T-cell (primary cell): Measurements from ENCODE around the gene STAT4. TPM values are rescaled to one million over a fixed set of nuclear protein-coding genes. Genes with fewer than 3 reads are reported as not detected.
A peak's percentile ranks its signal among the peaks of the same experiment; 100 is the strongest.

Source experiments
- ATAC-seq, 4 experiments: fragments of 200-7000 bp in 3 of 4; fragments of 150-1000 bp in 1 of 4; cut with Tn5 transposase; replicated peaks in 1 of 4; 1 replicate in 3 of 4; 2 replicates in 1 of 4; pipeline ENCODE4 v1.10.0; 2021; ENCODE audit warnings: moderate library complexity in 3 of 4, mild to moderate bottlenecking in 2 of 4, moderate number of reproducible peaks in 1 of 4
- CTCF ChIA-PET, 2 donors: fragments of 300-600 bp; sonication (Branson Sonifier 250); formaldehyde crosslinking; loops; one replicate each; lab custom pipeline; 2022; ENCODE audit warnings: antibody characterized with exemption in 2 of 2; lab: Charles Lee
- POLR2A ChIA-PET, 2 donors: fragments of 300-600 bp; sonication (Branson Sonifier 250); formaldehyde crosslinking; loops; one replicate each; lab custom pipeline; 2022; ENCODE audit warnings: antibody characterized with exemption in 2 of 2; lab: Charles Lee
- DNase-seq, 35 experiments: peaks; one replicate each; pipeline versions ENCODE4 v3.0.0 to v3.0.0-alpha.2; 2013 to 2023
- H3K27ac ChIP-seq: one replicate; pipeline ENCODE4 v1.5.1; 2013; ENCODE audit warnings: low read length
- H3K27me3 ChIP-seq, 2 experiments: replicated peaks in 1 of 2; 1 replicate in 1 of 2; 2 replicates in 1 of 2; pipeline versions ENCODE4 v1.6.1 to v1.7.0; 2013; ENCODE audit warnings: low read length in 1 of 2, mixed read lengths in 1 of 2; ENCODE audit not compliant: control insufficient read depth in 2 of 2, insufficient read depth in 2 of 2; ENCODE audit errors: extremely low read depth in 1 of 2
- H3K36me3 ChIP-seq, 2 donors: 1 replicate in 1 of 2; 2 replicates in 1 of 2; pipeline versions ENCODE4 v1.6.1 to v1.7.0; 2013; ENCODE audit warnings: low read length in 1 of 2; ENCODE audit not compliant: control insufficient read depth in 2 of 2, insufficient read depth in 1 of 2; ENCODE audit errors: extremely low read depth in 1 of 2
- H3K4me1 ChIP-seq, 2 experiments: 1 replicate in 1 of 2; 2 replicates in 1 of 2; pipeline versions ENCODE4 v1.6.1 to v1.7.0; 2013; ENCODE audit warnings: low read length in 2 of 2, mixed read lengths in 1 of 2; ENCODE audit not compliant: insufficient read depth in 2 of 2, control insufficient read depth in 1 of 2; ENCODE audit errors: extremely low read depth in 1 of 2
- H3K4me3 ChIP-seq, 2 donors: 1 replicate in 1 of 2; 2 replicates in 1 of 2; pipeline versions ENCODE4 v1.5.1 to v1.7.0; 2013; ENCODE audit warnings: mild to moderate bottlenecking in 2 of 2, low read length in 1 of 2, moderate library complexity in 1 of 2; ENCODE audit not compliant: control insufficient read depth in 1 of 2; ENCODE audit errors: extremely low read depth in 1 of 2
- H3K9me3 ChIP-seq: 2 replicates; pipeline ENCODE4 v1.7.0; 2013
- H3K27ac Mint-ChIP-seq, 2 donors: one replicate each; pipeline ENCODE4 v1.8.0; 2020 to 2021; ENCODE audit warnings: mild to moderate bottlenecking in 2 of 2, mixed read lengths in 2 of 2
- H3K27me3 Mint-ChIP-seq, 2 donors: one replicate each; pipeline ENCODE4 v1.8.0; 2021 to 2022; ENCODE audit warnings: mixed read lengths in 2 of 2
- H3K36me3 Mint-ChIP-seq: one replicate; pipeline ENCODE4 v1.8.0; 2021; ENCODE audit warnings: mixed read lengths
- H3K4me1 Mint-ChIP-seq, 3 donors: one replicate each; pipeline ENCODE4 v1.8.0; 2020 to 2022; ENCODE audit warnings: mixed read lengths in 3 of 3, mild to moderate bottlenecking in 1 of 3
- H3K4me3 Mint-ChIP-seq, 3 donors: one replicate each; pipeline ENCODE4 v1.8.0; 2020 to 2022; ENCODE audit warnings: mild to moderate bottlenecking in 3 of 3, mixed read lengths in 3 of 3, moderate library complexity in 3 of 3
- H3K9me3 Mint-ChIP-seq, 3 donors: one replicate each; pipeline ENCODE4 v1.8.0; 2020 to 2022; ENCODE audit warnings: mixed read lengths in 3 of 3
- WGBS: methylation state at CpG from one replicate; pipeline ENCODE4 v1.1.5; 2013; ENCODE audit warnings: missing lambda C conversion rate; ENCODE audit not compliant: insufficient coverage; 5-methylcytosine and 5-hydroxymethylcytosine counted together
- total RNA-seq, 35 experiments: library from RNA in 6 of 35; stranded (reverse) in 6 of 35; fragments of 120-200 nt in 1 of 35; gene quantifications; one replicate each; pipeline versions ENCODE4 v1.2.1 to v1.2.4 and lab custom pipeline; 2013 to 2026

The STAT4 gene
- total RNA-seq, 5 donors from 2014 or later (not counting 1 experiment from before 2014, with no cell fraction given): 79.5 to 141 (median 91.7) TPM

DNA sequence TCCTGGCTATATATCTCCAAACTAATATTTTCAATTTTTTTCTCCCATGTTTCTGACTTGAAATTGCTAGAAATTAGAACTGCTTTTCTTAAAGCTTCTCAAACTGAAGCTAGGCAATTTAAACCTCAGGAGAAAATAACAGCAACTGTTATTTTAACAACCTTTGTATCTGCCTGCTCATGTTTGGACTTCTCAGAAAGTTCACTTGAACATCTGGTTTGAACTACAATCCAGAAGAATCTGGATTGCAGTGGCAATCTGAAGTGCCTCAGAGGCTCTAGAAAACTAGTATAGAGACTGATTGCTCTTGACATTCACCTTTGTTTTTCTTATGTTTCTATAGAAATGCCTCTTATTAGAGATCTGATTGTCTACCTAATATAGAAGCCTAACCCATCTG is 64.1 kb downstream of the STAT4 start:
- H3K27ac ChIP-seq: no peak overlapping the region
- H3K4me3 Mint-ChIP-seq: no peak overlapping the region

DNA sequence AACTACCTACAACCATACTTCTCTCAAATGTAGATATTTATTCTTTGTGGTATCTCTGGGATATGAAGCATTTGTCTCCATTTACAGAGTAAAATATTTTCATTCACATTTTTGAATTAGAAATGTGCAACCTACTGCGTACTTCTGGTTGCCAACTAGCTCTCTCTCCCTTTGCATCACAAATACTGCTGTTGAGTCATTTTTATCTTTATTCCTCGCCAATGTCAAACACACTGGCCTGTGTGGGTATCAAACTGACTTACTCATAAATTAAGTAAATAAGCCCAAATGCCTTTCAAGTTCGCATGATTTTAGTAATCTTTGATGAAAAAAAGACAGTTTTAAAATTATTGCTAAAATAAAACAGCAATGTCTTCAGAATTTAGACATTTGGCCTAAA is 67.3 kb downstream of the STAT4 start:
- no peak for DNase-seq
- Histone ChIP-seq H3K36me3 (peaks cover 0 to 14% of the 10 kb centered on the region in 2 donors), H3K27me3 (no peaks in the 10 kb centered on the region), H3K27ac (no peak overlapping the region), H3K9me3 (no peaks in the 10 kb centered on the region), H3K4me3 (no peak overlapping the region), H3K4me1 (no peaks in the 10 kb centered on the region)
- ATAC-seq: no peak
- Mint-ChIP-seq H3K4me3 (no peak overlapping the region), H3K9me3 (peaks cover 0 to 35% (median 11%) of the 10 kb centered on the region in 3 donors), H3K27ac (peak overlapping the region in 1 of 2 donors; percentile 55), H3K4me1 (peaks cover 28 to 52% (median 37%) of the 10 kb centered on the region in 3 donors), H3K36me3 (peaks cover 55% of the 10 kb centered on the region), H3K27me3 (no peaks in the 10 kb centered on the region)
- CTCF ChIA-PET: no interaction called here
- WGBS: no CpG with 5 or more reads among the region's 3 CpGs
- POLR2A ChIA-PET: no interaction called here

More for the DNA sequence above, 64.1 kb downstream of the STAT4 start:
- Mint-ChIP-seq H3K27me3 (no peaks in the 10 kb centered on the region), H3K9me3 (peaks cover 0 to 27% (median 6%) of the 10 kb centered on the region in 3 donors), H3K27ac (peak overlapping the region in 1 of 2 donors; percentile 11), H3K4me1 (peaks cover 31 to 50% (median 38%) of the 10 kb centered on the region in 3 donors), H3K36me3 (peaks cover 60% of the 10 kb centered on the region)
- H3K9me3 ChIP-seq: no peaks in the 10 kb centered on the region
- ATAC-seq (no peak), DNase-seq (no peak)
- peaks cover 0 to 11% of the 10 kb centered on the region in 2 donors for H3K36me3 ChIP-seq
- POLR2A ChIA-PET: interaction anchor here in 1 of 2 donors (0.7 kb wide), 1 partner anchor 29 kb away, joined by 3 read pairs; no protein-coding TSS in a partner anchor
- no peaks in the 10 kb centered on the region for H3K27me3 ChIP-seq
- H3K4me1 ChIP-seq: no peaks in the 10 kb centered on the region
- H3K4me3 ChIP-seq: no peak overlapping the region
- CTCF ChIA-PET: no interaction called here

DNA sequence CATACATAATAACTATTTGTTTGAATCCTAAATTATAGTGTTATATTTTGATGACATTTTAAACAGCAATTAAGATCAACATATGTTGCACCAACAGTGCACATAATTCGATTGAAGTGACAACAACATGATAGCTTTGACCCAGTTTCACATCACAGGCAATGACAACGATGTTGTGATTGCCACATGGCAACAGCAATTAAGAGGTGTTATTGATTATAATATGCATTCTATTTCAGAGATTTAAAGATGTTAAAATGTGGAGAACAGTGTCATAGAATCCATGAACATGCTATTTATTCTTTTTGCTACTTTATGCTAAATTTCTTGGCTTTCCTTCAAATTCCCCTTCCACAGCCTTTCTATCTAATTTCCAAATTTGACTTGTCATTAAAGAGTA is 68.5 kb downstream of the STAT4 start:
- peaks cover 48% of the 10 kb centered on the region for H3K36me3 Mint-ChIP-seq

DNA sequence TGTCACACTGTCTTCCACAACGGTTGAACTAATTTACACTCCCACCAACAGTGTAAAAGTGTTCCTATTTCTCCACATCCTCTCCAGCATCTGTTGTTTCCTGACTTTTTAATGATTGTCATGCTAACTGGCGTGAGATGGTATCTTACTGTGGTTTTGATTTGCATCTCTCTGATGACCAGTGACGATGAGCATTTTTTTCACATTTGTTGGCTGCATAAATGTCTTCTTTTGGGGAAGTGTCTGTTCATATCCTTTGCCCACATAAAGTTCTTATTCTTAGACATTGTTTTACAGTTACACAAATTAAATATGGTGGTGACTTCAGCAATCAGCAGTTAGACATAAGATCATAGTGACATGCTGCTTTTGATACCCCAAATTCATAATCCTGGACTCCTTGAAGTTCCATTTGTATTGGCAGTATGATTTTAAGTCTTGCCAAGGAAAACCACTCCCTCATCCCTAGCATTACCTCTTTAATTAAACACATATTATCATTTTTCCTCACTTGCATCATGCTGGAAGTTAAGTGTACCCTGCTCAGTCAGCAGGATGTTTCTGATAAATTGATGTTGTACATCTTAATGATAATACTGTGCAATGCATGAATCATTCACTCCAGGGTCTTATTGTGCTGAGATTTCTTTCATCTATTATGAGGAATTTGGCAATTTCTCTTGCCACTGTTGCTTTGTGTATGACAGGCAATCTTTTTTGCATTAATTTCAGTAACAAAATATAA is 69.2 kb downstream of the STAT4 start:
- peaks cover 29 to 51% (median 36%) of the 10 kb centered on the region in 3 donors for H3K4me1 Mint-ChIP-seq

More for the DNA sequence above, 68.5 kb downstream of the STAT4 start:
- DNase-seq (no peak), ATAC-seq (no peak)
- H3K9me3 ChIP-seq: no peaks in the 10 kb centered on the region
- no CpG with 5 or more reads among the region's 2 CpGs for WGBS
- no peak overlapping the region for H3K4me3 ChIP-seq
- ChIA-PET POLR2A (no interaction called here), CTCF (no interaction called here)
- H3K27me3 ChIP-seq: no peaks in the 10 kb centered on the region
- no peaks in the 10 kb centered on the region for H3K4me1 ChIP-seq
- no peaks in the 10 kb centered on the region for H3K27me3 Mint-ChIP-seq
- H3K27ac ChIP-seq: no peak overlapping the region
- H3K36me3 ChIP-seq: peaks cover 0 to 14% of the 10 kb centered on the region in 2 donors
- H3K9me3 Mint-ChIP-seq: peaks cover 0 to 30% (median 11%) of the 10 kb centered on the region in 3 donors
- H3K27ac Mint-ChIP-seq: peak overlapping the region in 1 of 2 donors; percentile 74
- peaks cover 29 to 48% (median 35%) of the 10 kb centered on the region in 3 donors for H3K4me1 Mint-ChIP-seq
- H3K4me3 Mint-ChIP-seq: no peak overlapping the region

DNA sequence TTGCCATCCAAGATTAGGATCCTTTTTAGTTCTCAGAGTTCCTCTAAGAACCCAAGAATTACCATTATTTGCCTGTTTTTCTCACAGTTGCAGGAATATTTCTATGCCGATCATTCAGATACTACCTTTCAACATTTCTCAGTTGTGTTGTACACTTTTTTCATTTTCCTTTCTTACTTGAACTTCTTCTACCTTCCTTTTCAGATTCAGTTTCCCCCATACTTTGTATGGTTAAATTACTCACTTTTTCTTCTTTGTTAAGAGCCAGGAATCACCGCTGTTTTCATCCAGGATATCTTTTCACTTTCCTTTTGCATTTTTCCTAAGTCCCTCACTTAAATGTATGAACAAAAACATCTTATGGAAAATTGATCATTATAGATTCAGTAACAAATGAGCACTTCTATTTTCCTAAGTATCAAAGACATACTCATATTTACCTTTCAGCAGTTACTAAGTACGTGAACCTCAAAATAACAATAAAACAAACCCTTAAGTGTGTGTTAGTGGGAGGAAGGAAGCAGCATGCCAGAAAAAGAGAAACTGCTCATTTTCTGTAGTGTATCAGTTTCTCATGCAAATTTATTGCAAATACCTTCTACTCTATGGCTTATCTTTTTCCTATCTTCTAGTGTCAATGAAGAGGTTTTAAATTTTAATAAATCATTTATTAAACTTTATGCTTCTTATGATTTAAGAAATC is 72.5 kb downstream of the STAT4 start:
- peak overlapping the region; percentile 42 for H3K27ac ChIP-seq
- no peak for ATAC-seq
- 71% methylated on average over 1 of the region's 3 CpGs for WGBS

More for the DNA sequence above, 69.2 kb downstream of the STAT4 start:
- ChIA-PET CTCF (no interaction called here), POLR2A (no interaction called here)
- no peaks in the 10 kb centered on the region for H3K27me3 Mint-ChIP-seq
- no peak overlapping the region for H3K27ac ChIP-seq
- H3K4me1 ChIP-seq: no peaks in the 10 kb centered on the region
- no peaks in the 10 kb centered on the region for H3K27me3 ChIP-seq
- H3K4me3 ChIP-seq: no peak overlapping the region
- no peak for ATAC-seq
- peak overlapping the region in 1 of 2 donors; percentile 28 for H3K27ac Mint-ChIP-seq
- no CpG with 5 or more reads among the region's 3 CpGs for WGBS
- H3K4me3 Mint-ChIP-seq: no peak overlapping the region
- no peaks in the 10 kb centered on the region for H3K9me3 ChIP-seq
- H3K36me3 ChIP-seq: peaks cover 0 to 14% of the 10 kb centered on the region in 2 donors
- peaks cover 0 to 22% (median 7%) of the 10 kb centered on the region in 3 donors for H3K9me3 Mint-ChIP-seq
- H3K36me3 Mint-ChIP-seq: peaks cover 45% of the 10 kb centered on the region
- DNase-seq: no peak

DNA sequence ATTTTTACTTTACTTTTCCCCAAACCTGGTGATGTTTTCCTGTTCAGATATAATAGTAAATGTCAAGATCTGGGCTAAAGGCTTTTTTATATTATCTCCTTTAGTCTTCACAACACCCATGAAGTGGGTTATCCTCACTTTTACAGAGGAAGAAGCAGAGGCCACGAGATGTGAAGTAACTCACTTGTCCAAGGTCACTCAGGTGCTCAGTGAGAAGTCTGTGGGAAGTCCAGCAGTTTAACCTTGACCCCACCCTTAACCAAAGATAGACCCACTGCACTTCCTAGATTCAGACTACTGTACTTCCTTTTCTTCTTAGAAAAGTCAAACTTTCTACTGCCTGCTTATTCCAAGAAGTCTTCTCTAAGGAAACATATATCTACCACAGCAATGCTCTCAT is 80.5 kb downstream of the STAT4 start:
- DNase-seq (no peak), ATAC-seq (peak in 3 of 4 experiments; percentile 19 to 23 (median 22))
- H3K27me3 Mint-ChIP-seq: no peaks in the 10 kb centered on the region
- peak overlapping the region; percentile 48 for H3K27ac ChIP-seq
- peaks cover 50 to 69% (median 60%) of the 10 kb centered on the region in 3 donors for H3K4me1 Mint-ChIP-seq
- H3K4me3 ChIP-seq: no peak overlapping the region
- peaks cover 0 to 21% of the 10 kb centered on the region in 2 donors for H3K36me3 ChIP-seq
- no peaks in the 10 kb centered on the region for H3K27me3 ChIP-seq
- peaks cover 43% of the 10 kb centered on the region for H3K36me3 Mint-ChIP-seq
- H3K9me3 ChIP-seq: no peaks in the 10 kb centered on the region
- peak overlapping the region in 2 of 3 donors; percentile 21 to 47 for H3K4me3 Mint-ChIP-seq
- peaks cover 16 to 29% of the 10 kb centered on the region in 2 experiments for H3K4me1 ChIP-seq
- POLR2A ChIA-PET: interaction anchor here (0.6 to 1.4 kb wide), 6 partner anchors 14 to 78 kb away, joined by 3 to 10 read pairs (median 5); no protein-coding TSS in a partner anchor
- H3K27ac Mint-ChIP-seq: peak overlapping the region; percentile 92 to 93
- CTCF ChIA-PET: interaction anchor here (0.6 to 2.5 kb wide), 13 partner anchors 8 to 1657 kb away, joined by 3 to 14 read pairs (median 4); no protein-coding TSS in a partner anchor
- H3K9me3 Mint-ChIP-seq: peaks cover 0 to 7% (median 0%) of the 10 kb centered on the region in 3 donors
- WGBS: no CpG with 5 or more reads among the region's 1 CpG

More for the DNA sequence above, 72.5 kb downstream of the STAT4 start:
- Mint-ChIP-seq H3K4me1 (peaks cover 29 to 54% (median 37%) of the 10 kb centered on the region in 3 donors), H3K27ac (peak overlapping the region; percentile 92), H3K36me3 (peaks cover 59% of the 10 kb centered on the region), H3K4me3 (peak overlapping the region; percentile 3 to 57 (median 29)), H3K27me3 (no peaks in the 10 kb centered on the region), H3K9me3 (peaks cover 0 to 18% (median 4%) of the 10 kb centered on the region in 3 donors)
- Histone ChIP-seq H3K27me3 (no peaks in the 10 kb centered on the region), H3K9me3 (no peaks in the 10 kb centered on the region), H3K36me3 (peaks cover 0 to 20% of the 10 kb centered on the region in 2 donors), H3K4me3 (no peak overlapping the region), H3K4me1 (no peaks in the 10 kb centered on the region)
- ChIA-PET CTCF (interaction anchor here (0.6 to 1.1 kb wide), 4 partner anchors 67 to 228 kb away, joined by 3 to 4 read pairs (median 3); no protein-coding TSS in a partner anchor), POLR2A (interaction anchor here (0.6 to 0.9 kb wide), 3 partner anchors 26 to 315 kb away, joined by 3 to 5 read pairs (median 3); no protein-coding TSS in a partner anchor)
- no peak for DNase-seq
